Epithelial cell of esophagus (primary cell): ENCODE data around the gene SQSTM1.
"Not testable (repeated sequence)": the region's sequence is repeated elsewhere in the genome, so short reads cannot be mapped to it uniquely, and the experiment has no call there.

Source experiments
- DNase-seq: peaks from one replicate; pipeline ENCODE4 v3.0.0; 2010; ENCODE audit warnings: low read depth
- H3K4me3 ChIP-seq: 2 replicates; pipeline ENCODE4 v1.5.1; 2011; ENCODE audit warnings: mild to moderate bottlenecking, low read length, control low read depth
- CTCF ChIP-seq: IDR thresholded peaks from 2 replicates; pipeline ENCODE4 v1.5.1; 2011; ENCODE audit warnings: low read depth, mild to moderate bottlenecking, low read length, control low read depth, inconsistent platforms; ENCODE audit not compliant: insufficient read depth; ENCODE audit errors: missing control alignments

Gene SQSTM1

GRCh38 chr5:179833709-179834070 is 13.0 kb downstream of the SQSTM1 start:
- H3K4me3 ChIP-seq = no peak overlapping the region
- DNase-seq = no peak
- TF ChIP-seq CTCF = no peak

GRCh38 chr5:179834120-179834519 is 13.4 kb downstream of the SQSTM1 start:
- DNase-seq = no peak
- H3K4me3 ChIP-seq = no peak overlapping the region
- TF ChIP-seq CTCF = no peak

- not testable (repeated sequence) for H3K4me3 ChIP-seq, DNase-seq
Observed at GRCh38 chr5:179834871-179835270, 14.2 kb downstream of the SQSTM1 start.

GRCh38 chr5:179836225-179837019 is 15.7 kb downstream of the SQSTM1 start:
- no peak for DNase-seq
- TF ChIP-seq CTCF = no peak
- no peak overlapping the region for H3K4me3 ChIP-seq

- DNase-seq = no peak
- no peak overlapping the region for H3K4me3 ChIP-seq
- TF ChIP-seq CTCF = no peak
Observed at GRCh38 chr5:179837076-179838011, 16.6 kb downstream of the SQSTM1 start.

- no peak overlapping the region for H3K4me3 ChIP-seq
- no peak for TF ChIP-seq CTCF
- no peak for DNase-seq
Observed at GRCh38 chr5:179839328-179840256, 18.9 kb downstream of the SQSTM1 start.
